B cell (primary cell): ENCODE results near the gene FXR1. TPM values are rescaled to one million over a fixed set of nuclear protein-coding genes. Genes with fewer than 3 reads are reported as not detected.

ENCODE experiments used
- ATAC-seq: fragments of 200-7000 bp; cut with Tn5 transposase; one replicate; pipeline ENCODE4 v1.10.0; 2021; ENCODE audit warnings: low read depth, mild to moderate bottlenecking, moderate number of reproducible peaks, moderate library complexity
- CTCF ChIA-PET: fragments of 350-600 bp; sonication (Branson Sonifier 250); formaldehyde crosslinking; loops from one replicate; lab custom pipeline; 2021; ENCODE audit warnings: antibody characterized with exemption, inconsistent platforms; lab: Charles Lee
- POLR2A ChIA-PET: fragments of 350-600 bp; sonication (Branson Sonifier 250); formaldehyde crosslinking; loops from one replicate; lab custom pipeline; 2021; ENCODE audit warnings: antibody characterized with exemption; lab: Charles Lee
- DNase-seq: peaks from one replicate; pipeline ENCODE4 v3.0.0; 2013
- H2AFZ ChIP-seq: 2 replicates; pipeline ENCODE4 v1.6.1; 2012; ENCODE audit warnings: mild to moderate bottlenecking, low read depth, low read length; ENCODE audit not compliant: insufficient read depth, poor library complexity, severe bottlenecking
- H3K27ac ChIP-seq, 2 donors: 1 replicate in 1 of 2; 2 replicates in 1 of 2; pipeline ENCODE4 v1.5.1; 2012 to 2013; ENCODE audit warnings: low read length in 2 of 2, mild to moderate bottlenecking in 2 of 2, moderate library complexity in 1 of 2
- H3K27me3 ChIP-seq, 4 experiments: fragments of 200-600 bp in 1 of 4; sonication (generic) in 1 of 4; replicated peaks in 1 of 4; 1 replicate in 2 of 4; 2 replicates in 2 of 4; pipeline versions ENCODE4 v1.6.1 to v1.7.0; 2013 to 2016; ENCODE audit warnings: low read length in 3 of 4, mild to moderate bottlenecking in 2 of 4, mixed read lengths in 1 of 4, moderate library complexity in 1 of 4; ENCODE audit not compliant: insufficient read depth in 4 of 4, control insufficient read depth in 3 of 4; ENCODE audit errors: control extremely low read depth in 1 of 4
- H3K36me3 ChIP-seq, 2 experiments: replicated peaks in 1 of 2; 1 replicate in 1 of 2; 2 replicates in 1 of 2; pipeline versions ENCODE4 v1.6.1 to v1.7.1; 2013; ENCODE audit warnings: low read length in 1 of 2; ENCODE audit not compliant: insufficient read depth in 2 of 2, control insufficient read depth in 1 of 2; ENCODE audit errors: control extremely low read depth in 1 of 2, extremely low read depth in 1 of 2
- H3K4me1 ChIP-seq, 2 donors: fragments of 200-600 bp in 1 of 2; sonication (generic) in 1 of 2; 1 replicate in 1 of 2; 2 replicates in 1 of 2; pipeline versions ENCODE4 v1.5.1 to v1.6.1; 2013 to 2017; ENCODE audit warnings: low read length in 2 of 2; ENCODE audit not compliant: control insufficient read depth in 2 of 2, insufficient read depth in 2 of 2
- H3K4me2 ChIP-seq: replicated peaks from 2 replicates; pipeline ENCODE3; 2012; ENCODE audit warnings: mild to moderate bottlenecking, low read depth, low read length; ENCODE audit not compliant: poor library complexity, severe bottlenecking
- H3K4me3 ChIP-seq, 5 experiments: fragments of 200-600 bp in 1 of 5; sonication (generic) in 1 of 5; 1 replicate in 3 of 5; 2 replicates in 2 of 5; pipeline versions ENCODE4 v1.5.1 to v1.7.0; 2011 to 2016; ENCODE audit warnings: low read length in 4 of 5, mild to moderate bottlenecking in 4 of 5, low read depth in 2 of 5, control low read depth in 1 of 5, moderate library complexity in 1 of 5; ENCODE audit not compliant: insufficient read depth in 1 of 5; ENCODE audit errors: control extremely low read depth in 1 of 5, extremely low read depth in 1 of 5
- H3K79me2 ChIP-seq: fragments of 200-600 bp; sonication (generic); one replicate; pipeline ENCODE4 v1.6.0; 2016; ENCODE audit warnings: low read length; ENCODE audit not compliant: control insufficient read depth, insufficient read depth
- H3K9ac ChIP-seq: fragments of 200-600 bp; sonication (generic); 2 replicates; pipeline ENCODE4 v1.6.1; 2017; ENCODE audit warnings: mild to moderate bottlenecking, low read length, moderate library complexity
- H3K9me3 ChIP-seq, 3 donors: one replicate each; pipeline versions ENCODE4 v1.6.1 to v1.7.1; 2013; ENCODE audit warnings: low read length in 2 of 3; ENCODE audit not compliant: control insufficient read depth in 2 of 3, insufficient read depth in 1 of 3; ENCODE audit errors: control extremely low read depth in 1 of 3
- H4K20me1 ChIP-seq: 2 replicates; pipeline ENCODE4 v1.6.0; 2012; ENCODE audit warnings: mild to moderate bottlenecking, low read length; ENCODE audit not compliant: insufficient read depth, control insufficient read depth, poor library complexity, severe bottlenecking
- H3K27ac Mint-ChIP-seq: one replicate; pipeline ENCODE4 v1.8.0; 2021; ENCODE audit warnings: mixed read lengths
- H3K27me3 Mint-ChIP-seq: one replicate; pipeline ENCODE4 v1.8.0; 2021; ENCODE audit warnings: mixed read lengths
- H3K4me1 Mint-ChIP-seq: one replicate; pipeline ENCODE4 v1.8.0; 2021; ENCODE audit warnings: mixed read lengths
- H3K4me3 Mint-ChIP-seq: one replicate; pipeline ENCODE4 v1.8.0; 2021; ENCODE audit warnings: mixed read lengths
- H3K9me3 Mint-ChIP-seq: one replicate; pipeline ENCODE4 v1.8.0; 2022; ENCODE audit warnings: mixed read lengths; ENCODE audit not compliant: insufficient read depth
- CTCF ChIP-seq: fragments of 200-600 bp; IDR thresholded peaks from one replicate; pipeline ENCODE4 v1.8.0; 2022; ENCODE audit warnings: antibody characterized with exemption, mild to moderate bottlenecking
- EZH2 ChIP-seq: IDR thresholded peaks from 2 replicates; pipeline ENCODE4 v1.6.1; 2012; ENCODE audit warnings: borderline replicate concordance, low read depth, mild to moderate bottlenecking, moderate library complexity, low read length; ENCODE audit not compliant: insufficient read depth, poor library complexity, severe bottlenecking
- WGBS: methylation state at CpG from one replicate; pipeline ENCODE4 v1.1.5; 2013; ENCODE audit warnings: missing lambda C conversion rate; ENCODE audit not compliant: insufficient coverage; 5-methylcytosine and 5-hydroxymethylcytosine counted together
- intact Hi-C: fragments of 100-400 bp; cut with micrococcal nuclease; formaldehyde crosslinking; loops from one replicate; pipeline ENCODE4 v1.10.0; 2022
- polyA plus RNA-seq: library from polyadenylated mRNA; depleted of rRNA; stranded (reverse); fragments of >200 nt; gene quantifications from 2 replicates; pipeline ENCODE4 v1.2.3, GENCODE V29; 2012
- total RNA-seq, 2 donors: library from RNA; stranded (reverse); fragments of 120-200 nt in 1 of 2; gene quantifications; 1 replicate in 1 of 2; 2 replicates in 1 of 2; pipeline versions ENCODE4 v1.2.3 to v1.2.4, GENCODE V29; 2013 to 2022

Gene FXR1
- total and polyA plus RNA-seq, 2 donors (not counting 1 experiment from before 2014, with no cell fraction given): 43.4 to 144 TPM

GRCh38 chr3:181006541-181006940, 94.1 kb downstream of the FXR1 start:
- no peaks in the 10 kb centered on the region for H3K36me3 ChIP-seq
- no peak overlapping the region for H3K27ac ChIP-seq
- ATAC-seq (no peak), DNase-seq (no peak)
- Mint-ChIP-seq H3K27ac (no peak overlapping the region), H3K4me3 (no peak overlapping the region), H3K9me3 (peaks cover 9% of the 10 kb centered on the region), H3K4me1 (no peaks in the 10 kb centered on the region), H3K27me3 (peaks cover 21% of the 10 kb centered on the region)
- no peak overlapping the region for H3K9ac ChIP-seq
- WGBS: 100% methylated on average over 3 of the region's 7 CpGs
- H3K79me2 ChIP-seq: no peaks in the 10 kb centered on the region
- no peaks in the 10 kb centered on the region for H3K4me1 ChIP-seq
- peaks cover 0 to 3% (median 0%) of the 10 kb centered on the region in 3 donors for H3K9me3 ChIP-seq
- H4K20me1 ChIP-seq: no peaks in the 10 kb centered on the region
- H3K27me3 ChIP-seq: no peaks in the 10 kb centered on the region
- H3K4me3 ChIP-seq: no peak overlapping the region
- CTCF ChIA-PET: no interaction called here
- H3K4me2 ChIP-seq: no peak overlapping the region
- no peak for TF ChIP-seq CTCF
- no peak for TF ChIP-seq EZH2
- no peak overlapping the region for H2AFZ ChIP-seq
- intact Hi-C loops: no loop called here
- POLR2A ChIA-PET: no interaction called here

- DNase-seq (no peak), ATAC-seq (no peak)
- Histone ChIP-seq H3K27me3 (no peaks in the 10 kb centered on the region), H3K4me1 (no peaks in the 10 kb centered on the region), H4K20me1 (no peaks in the 10 kb centered on the region), H3K4me2 (no peak overlapping the region), H3K36me3 (no peaks in the 10 kb centered on the region), H3K4me3 (no peak overlapping the region), H3K9me3 (peaks cover 0 to 3% (median 0%) of the 10 kb centered on the region in 3 donors), H3K9ac (no peak overlapping the region), H3K79me2 (no peaks in the 10 kb centered on the region), H2AFZ (no peak overlapping the region), H3K27ac (no peak overlapping the region)
- TF ChIP-seq CTCF (no peak), EZH2 (no peak)
- peaks cover 7% of the 10 kb centered on the region for H3K9me3 Mint-ChIP-seq
- POLR2A ChIA-PET: no interaction called here
- H3K27ac Mint-ChIP-seq: no peak overlapping the region
- CTCF ChIA-PET: no interaction called here
- intact Hi-C loops: no loop called here
- no peaks in the 10 kb centered on the region for H3K4me1 Mint-ChIP-seq
- peaks cover 20% of the 10 kb centered on the region for H3K27me3 Mint-ChIP-seq
- H3K4me3 Mint-ChIP-seq: no peak overlapping the region
- no CpG with 5 or more reads among the region's 3 CpGs for WGBS
Measured at GRCh38 chr3:181007262-181007661, 94.8 kb downstream of the FXR1 start.
